Right lobe of liver (tissue), 4 donors: ENCODE measurements around the gene SVIL.

Experiments
- CTCF ChIP-seq, 4 donors: fragments of 200-600 bp in 3 of 4; fragments of 450-650 bp in 1 of 4; IDR thresholded peaks; one replicate each; pipeline versions ENCODE4 v1.5.1 to v1.8.0; 2016 to 2022; ENCODE audit warnings: antibody characterized with exemption in 4 of 4, mild to moderate bottlenecking in 2 of 4
- POLR2A ChIP-seq: fragments of 450-650 bp; IDR thresholded peaks from one replicate; pipeline ENCODE4 v1.6.1; 2017; ENCODE audit warnings: antibody characterized with exemption, mild to moderate bottlenecking
- donor health status: DM: no; HTN: no; CAD: no.
- donor health status: DM: no; HTN: no; CAD: no.
- donor health status: DM: no; HTN: yes; CAD: no.

GRCh38 chr10:29622382-29622922 lies 12.3 kb downstream of the SVIL start:
- TF ChIP-seq POLR2A, result no peak
- TF ChIP-seq CTCF (IDR thresholded peaks at IDR 0.05), result no peak
